Measurements from ENCODE around the gene TNFRSF8. TPM values are rescaled to one million over a fixed set of nuclear protein-coding genes. Genes with fewer than 3 reads are reported as not detected.

TNFRSF8 gene
- total and polyA plus RNA-seq, 9 of the 15 experiments (the other 6 are each of a cell fraction or from before 2014, with no cell fraction given), result 3.5 to 38.4 (median 17.1) TPM

- no peak for TF ChIP-seq E2F8 (IDR thresholded peaks at IDR 0.05; ENCODE audit: low read depth, partially characterized antibody)
- TF ChIP-seq NCOA1 (IDR thresholded peaks at IDR 0.05; ENCODE audit: low read depth), result no peak
- no peak for TF ChIP-seq CBFB (CRISPR knock-in tag; IDR thresholded peaks at IDR 0.05)
- no peak for TF ChIP-seq ZNF384 (IDR thresholded peaks at IDR 0.05; ENCODE audit: low read depth, low read length)
- no peak for TF ChIP-seq NR0B1 (IDR thresholded peaks at IDR 0.05; ENCODE audit: partially characterized antibody)
- TF ChIP-seq POLR2A (conservative IDR thresholded peaks at IDR 0.05), result peak; percentile 33; the same call in 1 of the 2 replicates
- no peak for TF ChIP-seq TAF9B (IDR thresholded peaks at IDR 0.05; ENCODE audit: partially characterized antibody)
- peak; percentile 56 for TF ChIP-seq RBFOX2 (IDR thresholded peaks at IDR 0.05; ENCODE audit: low read depth, low read length)
- no peak for TF ChIP-seq RBM34 (IDR thresholded peaks at IDR 0.05; ENCODE audit: borderline replicate concordance, insufficient read depth, low read length)
- TF ChIP-seq CEBPG (CRISPR knock-in tag; IDR thresholded peaks at IDR 0.05), result no peak
- no peak for TF ChIP-seq CEBPG (tag; conservative IDR thresholded peaks at IDR 0.05 in 1 of 2, IDR thresholded peaks at IDR 0.05 in 1 of 2)
- 0 out of 2 replicates have a peak, but pooled peaks have one; percentile 16 for TF ChIP-seq ZBTB2 (IDR thresholded peaks at IDR 0.05)
- no peak for TF ChIP-seq BRCA1 (IDR thresholded peaks at IDR 0.05)
- TF ChIP-seq BRCA1 (CRISPR knock-in tag; IDR thresholded peaks at IDR 0.05), result no peak
- no peak for TF ChIP-seq NBN (IDR thresholded peaks at IDR 0.05; ENCODE audit: low read depth)
- TF ChIP-seq CREBBP (IDR thresholded peaks at IDR 0.05; ENCODE audit: low read depth, low read length), result no peak
- TF ChIP-seq MYNN (IDR thresholded peaks at IDR 0.05), result no peak
- no peak for TF ChIP-seq MYNN (CRISPR knock-in tag; IDR thresholded peaks at IDR 0.05)
- TF ChIP-seq NR4A1 (CRISPR knock-in tag; IDR thresholded peaks at IDR 0.05), result no peak
- no peak for TF ChIP-seq NR4A1 (tag; IDR thresholded peaks at IDR 0.05)
- no peak for TF ChIP-seq FOS (IDR thresholded peaks at IDR 0.05; ENCODE audit: extremely low read depth, insufficient read length)
- TF ChIP-seq SRSF3 (IDR thresholded peaks at IDR 0.05; ENCODE audit: insufficient read depth, low read length), result no peak
- no peak for TF ChIP-seq POU5F1 (IDR thresholded peaks at IDR 0.05; ENCODE audit: borderline replicate concordance, low read depth, low read length, partially characterized antibody)
- TF ChIP-seq GABPA (tag; conservative IDR thresholded peaks at IDR 0.05; ENCODE audit: low read depth), result no peak
- TF ChIP-seq HDAC3 (IDR thresholded peaks at IDR 0.05; ENCODE audit: borderline replicate concordance, partially characterized antibody), result no peak
These were observed 1.2 kb downstream of the TNFRSF8 start (continued) for GRCh38 chr1:12064073-12064969.
